ENCODE data around the gene FAM3D.
"Not testable (repeated sequence)": the region's sequence is repeated elsewhere in the genome, so short reads cannot be mapped to it uniquely, and the experiment has no call there.

Gene FAM3D

DNA sequence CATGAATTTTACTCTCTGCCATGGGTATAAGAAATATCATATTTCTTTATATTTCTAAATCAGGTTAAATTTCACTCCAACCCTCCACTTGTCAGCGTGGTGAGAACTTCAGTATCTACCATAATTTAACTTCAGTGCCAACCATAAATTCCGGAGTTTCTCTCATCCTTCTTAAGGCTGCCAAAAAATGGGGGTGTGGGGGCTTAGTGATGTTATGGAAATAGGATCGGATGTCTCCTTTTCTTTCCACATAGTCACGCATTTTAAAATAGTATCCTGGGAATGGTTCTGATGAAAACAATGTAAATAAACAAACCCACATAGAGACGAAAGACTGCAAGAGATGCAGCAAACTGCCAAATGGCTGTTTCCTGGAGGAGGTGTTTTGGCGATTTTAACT is 12.9 kb upstream of the FAM3D start:
- peaks cover 4% of the 10 kb centered on the region for H3K4me1 ChIP-seq (ENCODE audit: insufficient read depth, low read length)
- H3K4me3 ChIP-seq (ENCODE audit: low read length) = no peak overlapping the region
- no peaks in the 10 kb centered on the region for H3K9me3 ChIP-seq (ENCODE audit: low read length)
- no peak overlapping the region for H2AFZ ChIP-seq (ENCODE audit: low read depth, low read length)
- H3K36me3 ChIP-seq (ENCODE audit: insufficient read depth, low read length) = no peaks in the 10 kb centered on the region
- peaks cover 2% of the 10 kb centered on the region for H3K27me3 ChIP-seq (ENCODE audit: insufficient read depth, low read length)

DNA sequence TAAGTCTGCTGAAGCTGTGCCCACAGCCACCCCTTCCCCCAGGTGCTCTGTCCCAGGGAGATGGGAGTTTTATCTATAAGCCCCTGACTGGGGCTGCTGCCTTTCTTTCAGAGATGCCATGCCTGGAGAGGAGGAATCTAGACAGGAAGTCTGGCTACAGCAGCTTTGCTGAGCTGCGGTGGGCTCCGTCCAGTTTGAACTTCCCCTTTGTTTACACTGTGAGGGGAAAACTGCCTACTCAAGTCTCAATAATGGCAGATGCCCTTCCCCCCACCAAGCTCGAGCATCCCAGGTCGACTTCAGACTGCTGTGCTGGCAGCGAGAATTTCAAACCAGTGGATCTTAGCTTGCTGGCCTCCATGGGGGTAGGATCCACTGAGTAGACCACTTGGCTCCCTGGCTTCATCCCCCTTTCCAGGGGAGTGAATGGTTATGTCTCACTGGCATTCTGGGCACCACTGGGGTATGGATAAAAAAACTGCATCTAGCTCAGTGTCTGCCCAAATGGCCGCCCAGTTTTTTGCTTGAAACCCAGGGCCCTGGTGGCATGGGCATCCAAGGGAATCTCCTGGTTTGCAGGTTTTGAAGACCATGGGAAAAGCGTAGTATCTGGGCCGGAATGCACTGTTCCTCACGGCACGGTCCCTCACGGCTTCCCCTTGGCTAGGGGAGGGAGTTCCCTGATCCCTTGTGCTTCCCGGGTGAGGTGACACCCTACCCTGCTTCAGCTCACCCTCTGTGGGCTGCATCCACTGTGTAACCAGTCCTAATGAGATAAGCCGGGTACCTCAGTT is 11.8 kb upstream of the FAM3D start:
- not testable (repeated sequence) for H3K4me3 ChIP-seq (ENCODE audit: low read length); H3K27me3 ChIP-seq (ENCODE audit: insufficient read depth, low read length); H2AFZ ChIP-seq (ENCODE audit: low read depth, low read length); H3K9me3 ChIP-seq (ENCODE audit: low read length); H3K4me1 ChIP-seq (ENCODE audit: insufficient read depth, low read length); H3K36me3 ChIP-seq (ENCODE audit: insufficient read depth, low read length)

DNA sequence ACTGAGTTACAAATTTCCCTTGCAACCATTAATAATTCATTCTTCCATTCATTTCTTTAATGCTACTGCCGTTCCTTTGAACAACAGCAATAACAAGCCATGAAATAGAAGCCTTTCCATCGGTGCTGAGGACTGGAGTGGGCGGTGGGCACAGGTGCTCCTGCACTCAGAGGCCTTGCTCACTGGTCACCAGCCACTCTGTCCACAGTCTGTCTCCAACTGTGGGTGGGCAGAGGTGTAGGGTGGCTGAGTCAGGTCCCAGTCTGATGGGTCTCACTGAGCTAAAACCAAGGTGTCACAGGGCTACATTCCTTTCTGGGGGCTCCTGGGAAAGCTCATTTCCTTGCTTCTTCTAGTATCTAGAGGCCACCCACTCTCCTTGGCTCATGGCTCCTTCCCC is 6.3 kb upstream of the FAM3D start:
- Histone ChIP-seq H3K4me1 (ENCODE audit: insufficient read depth, low read length) (no peaks in the 10 kb centered on the region), H3K36me3 (ENCODE audit: insufficient read depth, low read length) (no peaks in the 10 kb centered on the region), H2AFZ (ENCODE audit: low read depth, low read length) (no peak overlapping the region), H3K4me3 (ENCODE audit: low read length) (no peak overlapping the region), H3K9me3 (ENCODE audit: low read length) (no peaks in the 10 kb centered on the region), H3K27me3 (ENCODE audit: insufficient read depth, low read length) (no peaks in the 10 kb centered on the region)

DNA sequence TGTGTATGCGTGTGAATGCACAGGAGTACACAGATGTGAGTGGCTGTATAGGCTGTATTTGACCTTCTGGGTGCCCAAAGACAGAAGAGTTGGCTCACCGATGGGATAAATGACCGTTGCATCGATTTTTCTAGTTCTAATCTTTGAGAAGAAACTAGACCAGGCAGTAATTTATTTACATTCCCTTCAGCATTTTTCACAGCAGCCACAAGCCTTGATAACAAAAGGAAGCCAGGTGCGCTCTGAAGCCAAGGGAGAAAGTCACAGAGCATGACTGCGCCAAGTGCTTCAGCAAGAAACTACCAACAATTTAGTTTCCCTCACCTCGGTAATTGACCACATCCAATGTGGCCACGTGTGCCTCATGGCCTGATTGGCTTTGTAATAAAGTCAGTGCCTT is 5.9 kb upstream of the FAM3D start:
- no peaks in the 10 kb centered on the region for H3K27me3 ChIP-seq (ENCODE audit: insufficient read depth, low read length)
- H3K9me3 ChIP-seq (ENCODE audit: low read length) = no peaks in the 10 kb centered on the region
- no peak overlapping the region for H3K4me3 ChIP-seq (ENCODE audit: low read length)
- no peaks in the 10 kb centered on the region for H3K36me3 ChIP-seq (ENCODE audit: insufficient read depth, low read length)
- H3K4me1 ChIP-seq (ENCODE audit: insufficient read depth, low read length) = no peaks in the 10 kb centered on the region
- no peak overlapping the region for H2AFZ ChIP-seq (ENCODE audit: low read depth, low read length)

DNA sequence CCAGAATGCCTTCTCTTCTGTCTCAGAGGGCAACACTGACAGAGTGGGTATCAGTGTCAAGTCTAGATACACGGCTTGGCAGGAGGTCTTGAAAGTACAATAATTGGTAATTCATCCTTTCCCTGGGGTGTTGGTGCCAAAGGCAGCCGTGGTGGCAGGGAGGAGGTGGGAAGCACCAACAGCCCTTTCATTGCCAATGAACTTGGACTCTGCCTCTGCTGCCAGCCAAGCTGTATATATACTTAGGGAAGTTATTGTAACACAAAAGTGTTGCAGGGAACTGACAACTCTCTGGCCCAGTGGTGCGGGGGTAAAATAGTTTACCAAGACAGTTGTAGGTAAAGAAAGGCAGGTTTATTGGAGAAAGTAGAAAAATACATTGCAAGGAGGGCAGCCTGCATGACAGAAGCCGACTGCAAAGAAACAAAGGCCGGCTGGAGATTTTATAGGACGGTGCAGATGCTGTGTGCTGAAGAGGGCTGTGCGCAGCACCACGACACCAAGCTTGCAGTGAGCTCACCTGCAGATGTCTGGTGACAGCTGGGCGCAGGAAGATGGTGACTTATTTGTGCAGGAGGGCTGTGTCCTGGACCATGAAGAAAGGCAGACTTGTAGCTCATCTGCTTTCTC is 4.0 kb upstream of the FAM3D start:
- Histone ChIP-seq H2AFZ (ENCODE audit: low read depth, low read length) (no peak overlapping the region), H3K4me3 (ENCODE audit: low read length) (no peak overlapping the region), H3K27me3 (ENCODE audit: insufficient read depth, low read length) (no peaks in the 10 kb centered on the region), H3K4me1 (ENCODE audit: insufficient read depth, low read length) (no peaks in the 10 kb centered on the region), H3K36me3 (ENCODE audit: insufficient read depth, low read length) (no peaks in the 10 kb centered on the region), H3K9me3 (ENCODE audit: low read length) (no peaks in the 10 kb centered on the region)

DNA sequence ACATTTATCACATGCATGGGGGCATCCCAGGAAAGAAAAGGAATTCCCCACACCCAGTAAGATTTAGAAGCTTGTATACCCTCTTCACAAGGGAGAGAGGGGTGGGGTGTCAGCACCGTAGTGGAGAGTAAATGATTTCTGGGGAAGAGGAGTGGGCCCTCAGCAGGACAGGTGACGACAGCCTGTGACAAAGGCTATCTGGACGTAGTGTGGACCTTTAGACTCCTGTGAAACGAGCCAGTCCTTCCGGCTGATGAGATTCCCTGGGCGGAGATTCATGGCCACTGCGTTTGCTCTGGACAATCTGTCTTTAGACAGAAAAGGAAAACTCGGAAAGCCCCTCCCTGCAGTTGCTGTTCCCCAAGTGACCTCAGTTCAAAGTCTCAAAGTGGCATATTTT is 1.7 kb upstream of the FAM3D start:
- H2AFZ ChIP-seq (ENCODE audit: low read depth, low read length) = no peak overlapping the region
- no peak overlapping the region for H3K4me3 ChIP-seq (ENCODE audit: low read length)
- no peaks in the 10 kb centered on the region for H3K36me3 ChIP-seq (ENCODE audit: insufficient read depth, low read length)
- H3K4me1 ChIP-seq (ENCODE audit: insufficient read depth, low read length) = no peaks in the 10 kb centered on the region
- H3K27me3 ChIP-seq (ENCODE audit: insufficient read depth, low read length) = no peaks in the 10 kb centered on the region
- H3K9me3 ChIP-seq (ENCODE audit: low read length) = no peaks in the 10 kb centered on the region

DNA sequence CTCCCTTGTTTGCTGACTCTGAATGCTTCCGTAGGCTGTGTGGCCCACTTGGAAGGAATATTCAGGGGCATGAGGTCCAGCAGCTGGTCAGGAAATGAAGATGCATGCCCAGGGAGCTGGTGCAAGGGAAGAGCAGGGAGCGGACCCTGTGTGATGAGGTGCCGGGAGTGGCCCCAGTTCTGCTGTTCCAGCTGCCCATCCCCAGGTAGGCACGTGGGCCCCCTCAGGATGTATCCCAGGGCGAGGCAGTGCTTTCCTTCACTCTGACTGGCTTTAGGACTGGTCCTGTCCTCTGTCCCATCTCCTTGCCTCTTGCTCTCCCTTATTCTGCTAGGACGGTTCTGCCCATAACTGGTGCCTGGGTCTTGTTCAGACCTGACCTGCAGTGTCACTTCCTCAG is 1.1 kb upstream of the FAM3D start:
- no peaks in the 10 kb centered on the region for H3K36me3 ChIP-seq (ENCODE audit: insufficient read depth, low read length)
- no peak overlapping the region for H2AFZ ChIP-seq (ENCODE audit: low read depth, low read length)
- H3K4me3 ChIP-seq (ENCODE audit: low read length) = no peak overlapping the region
- no peaks in the 10 kb centered on the region for H3K27me3 ChIP-seq (ENCODE audit: insufficient read depth, low read length)
- H3K4me1 ChIP-seq (ENCODE audit: insufficient read depth, low read length) = no peaks in the 10 kb centered on the region
- H3K9me3 ChIP-seq (ENCODE audit: low read length) = no peaks in the 10 kb centered on the region

DNA sequence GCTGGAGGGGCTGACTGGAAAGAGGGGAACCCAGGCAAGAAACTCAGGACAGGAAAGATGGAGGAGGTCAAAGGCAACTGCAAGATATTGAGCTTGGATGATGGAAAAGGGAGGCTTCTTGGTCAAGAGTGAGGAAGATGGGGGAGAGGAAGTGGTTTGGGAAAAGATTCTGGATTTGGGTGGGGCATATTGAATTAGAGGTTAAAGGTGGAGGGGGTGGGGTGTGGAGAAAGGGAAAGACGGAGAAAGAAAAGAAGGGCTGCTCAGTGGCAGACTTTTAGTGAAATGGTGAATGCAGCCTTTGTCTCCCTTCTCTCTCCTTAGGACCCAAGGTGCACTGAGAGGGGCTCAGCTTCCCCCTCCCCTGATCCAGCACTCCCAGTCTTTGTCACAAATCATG is 655 bp upstream of the FAM3D start:
- no peak overlapping the region for H3K4me3 ChIP-seq (ENCODE audit: low read length)
- no peak overlapping the region for H2AFZ ChIP-seq (ENCODE audit: low read depth, low read length)
- H3K36me3 ChIP-seq (ENCODE audit: insufficient read depth, low read length) = no peaks in the 10 kb centered on the region
- no peaks in the 10 kb centered on the region for H3K4me1 ChIP-seq (ENCODE audit: insufficient read depth, low read length)
- H3K9me3 ChIP-seq (ENCODE audit: low read length) = no peaks in the 10 kb centered on the region
- no peaks in the 10 kb centered on the region for H3K27me3 ChIP-seq (ENCODE audit: insufficient read depth, low read length)

DNA sequence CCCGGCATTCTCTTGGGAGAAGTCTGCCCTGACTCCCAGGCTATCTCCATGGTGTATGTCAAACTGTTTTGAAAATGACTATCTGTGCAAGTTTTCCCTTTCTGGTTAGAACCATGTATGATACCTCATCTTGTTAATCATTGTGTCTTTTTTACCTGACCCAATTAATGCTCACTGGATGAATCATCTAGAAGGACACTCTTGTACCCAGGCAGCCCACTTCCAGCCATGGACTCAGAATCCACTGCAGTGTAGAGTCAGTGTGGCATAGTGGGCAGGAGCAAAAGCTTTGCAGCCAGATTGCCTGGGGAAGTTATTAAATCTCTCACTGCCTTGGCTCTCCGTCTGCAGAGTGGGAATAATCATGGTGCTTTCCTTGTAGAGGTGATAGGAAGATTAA is 1.2 kb downstream of the FAM3D start:
- Histone ChIP-seq H3K9me3 (ENCODE audit: low read length) (no peaks in the 10 kb centered on the region), H3K4me3 (ENCODE audit: low read length) (no peak overlapping the region), H2AFZ (ENCODE audit: low read depth, low read length) (no peak overlapping the region), H3K36me3 (ENCODE audit: insufficient read depth, low read length) (no peaks in the 10 kb centered on the region), H3K27me3 (ENCODE audit: insufficient read depth, low read length) (peaks cover 4% of the 10 kb centered on the region), H3K4me1 (ENCODE audit: insufficient read depth, low read length) (no peaks in the 10 kb centered on the region)

DNA sequence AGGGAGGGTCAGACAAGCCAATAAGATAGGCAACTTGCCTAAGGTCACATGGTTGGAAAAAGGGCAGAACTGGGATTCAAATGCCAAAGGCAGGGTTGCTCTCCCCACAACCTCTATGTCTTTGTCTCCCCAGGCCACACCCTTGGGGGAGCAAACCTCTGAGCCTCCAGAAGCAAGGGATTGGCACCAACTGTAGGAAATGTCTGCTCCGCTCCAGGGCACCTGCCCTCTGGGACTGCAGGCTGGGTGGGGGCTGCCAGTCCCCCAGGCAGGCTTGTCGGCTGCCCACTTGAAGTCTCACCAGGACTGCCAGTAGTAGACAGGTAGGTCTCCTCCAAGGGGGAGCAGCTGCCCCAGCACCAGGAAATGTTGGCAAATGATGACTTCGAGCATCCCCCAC is 2.0 kb downstream of the FAM3D start:
- Histone ChIP-seq H3K4me1 (ENCODE audit: insufficient read depth, low read length) (no peaks in the 10 kb centered on the region), H3K4me3 (ENCODE audit: low read length) (no peak overlapping the region), H3K9me3 (ENCODE audit: low read length) (no peaks in the 10 kb centered on the region), H3K27me3 (ENCODE audit: insufficient read depth, low read length) (peaks cover 4% of the 10 kb centered on the region), H2AFZ (ENCODE audit: low read depth, low read length) (no peak overlapping the region), H3K36me3 (ENCODE audit: insufficient read depth, low read length) (no peaks in the 10 kb centered on the region)

DNA sequence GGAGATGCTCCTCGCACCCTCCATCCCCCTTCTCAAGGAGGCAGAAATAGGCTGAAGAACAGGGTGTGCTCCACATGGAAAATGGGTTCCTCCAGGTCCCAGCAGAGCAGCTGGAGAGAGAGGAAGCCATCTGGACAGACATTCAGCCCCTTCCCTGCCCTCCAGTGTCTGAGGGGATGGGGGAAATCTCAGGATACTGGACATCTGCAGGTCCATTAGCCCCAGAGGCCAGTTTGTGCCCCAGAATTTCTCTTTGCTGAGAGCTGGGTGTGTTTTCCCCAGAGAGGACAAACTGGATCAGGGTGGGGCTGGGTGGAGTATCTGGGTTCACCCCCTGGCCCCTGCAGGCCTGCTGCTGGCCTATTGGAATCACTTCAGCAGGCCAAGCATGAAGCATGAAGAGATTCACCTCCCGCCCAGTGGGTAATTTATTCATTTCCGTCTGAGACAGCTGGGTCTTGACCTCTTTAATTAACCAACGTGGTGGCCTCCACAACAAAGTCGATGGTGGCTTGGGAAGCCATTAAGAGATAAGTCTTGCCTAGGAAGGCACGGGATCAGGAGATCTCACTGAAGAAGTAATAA is 4.6 kb downstream of the FAM3D start:
- Histone ChIP-seq H3K9me3 (ENCODE audit: low read length) (no peaks in the 10 kb centered on the region), H3K27me3 (ENCODE audit: insufficient read depth, low read length) (peaks cover 4% of the 10 kb centered on the region), H3K4me3 (ENCODE audit: low read length) (no peak overlapping the region), H3K4me1 (ENCODE audit: insufficient read depth, low read length) (no peaks in the 10 kb centered on the region), H2AFZ (ENCODE audit: low read depth, low read length) (no peak overlapping the region), H3K36me3 (ENCODE audit: insufficient read depth, low read length) (no peaks in the 10 kb centered on the region)

DNA sequence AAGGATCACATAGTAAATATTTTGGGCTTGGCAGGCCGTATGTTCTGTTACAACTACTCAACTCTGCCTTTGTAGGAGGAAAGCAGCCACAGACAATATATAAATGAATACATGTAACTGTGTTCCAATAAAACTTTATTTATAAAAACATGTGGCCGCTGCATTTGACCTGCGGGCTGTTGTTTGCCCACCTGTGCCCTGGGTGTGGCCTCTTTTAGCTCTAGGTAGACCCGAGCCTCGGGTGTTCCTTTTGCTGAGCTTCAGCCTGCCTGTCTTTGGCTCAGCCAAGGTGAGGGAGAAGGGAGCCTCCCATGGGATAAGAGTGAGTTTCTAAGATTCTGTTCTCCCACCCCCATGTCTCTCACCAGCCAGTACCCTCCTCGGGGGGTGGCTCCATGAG is 5.6 kb downstream of the FAM3D start:
- H3K4me1 ChIP-seq (ENCODE audit: insufficient read depth, low read length) = no peaks in the 10 kb centered on the region
- H3K27me3 ChIP-seq (ENCODE audit: insufficient read depth, low read length) = peaks cover 4% of the 10 kb centered on the region
- no peaks in the 10 kb centered on the region for H3K36me3 ChIP-seq (ENCODE audit: insufficient read depth, low read length)
- no peak overlapping the region for H3K4me3 ChIP-seq (ENCODE audit: low read length)
- H3K9me3 ChIP-seq (ENCODE audit: low read length) = no peaks in the 10 kb centered on the region
- no peak overlapping the region for H2AFZ ChIP-seq (ENCODE audit: low read depth, low read length)

DNA sequence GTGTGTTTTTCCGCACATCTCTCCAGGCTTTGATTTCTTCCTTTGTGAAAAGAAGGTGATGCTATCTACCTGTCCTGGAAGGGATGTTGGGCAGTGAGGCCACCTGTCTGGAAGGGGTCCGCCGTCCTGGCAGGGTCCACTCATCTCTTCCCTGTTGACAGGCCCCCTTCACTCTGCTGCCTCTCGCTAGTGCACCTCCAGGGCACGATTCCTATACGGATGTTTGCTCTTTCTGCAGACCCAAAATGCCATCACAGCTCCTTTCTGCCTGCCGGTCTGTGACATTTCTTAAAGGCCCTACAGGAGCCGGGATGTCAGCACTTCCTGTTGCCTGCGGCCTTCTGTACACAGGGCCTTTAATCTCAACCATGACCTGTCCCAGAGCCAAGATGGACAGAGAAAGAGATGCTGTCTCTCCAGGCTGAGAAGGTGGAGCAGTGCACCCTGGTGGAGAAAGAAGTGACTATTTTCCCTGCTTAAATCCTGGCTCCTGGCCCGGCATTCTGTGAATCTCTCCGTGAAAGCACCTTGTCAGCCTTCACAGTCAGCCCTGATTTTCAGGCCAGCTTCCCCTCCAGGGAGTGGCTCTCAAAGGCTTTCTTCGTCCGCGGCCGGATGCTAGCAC is 7.4 kb downstream of the FAM3D start:
- peaks cover 4% of the 10 kb centered on the region for H3K27me3 ChIP-seq (ENCODE audit: insufficient read depth, low read length)
- H3K4me3 ChIP-seq (ENCODE audit: low read length) = no peak overlapping the region
- no peaks in the 10 kb centered on the region for H3K9me3 ChIP-seq (ENCODE audit: low read length)
- H3K4me1 ChIP-seq (ENCODE audit: insufficient read depth, low read length) = no peaks in the 10 kb centered on the region
- no peaks in the 10 kb centered on the region for H3K36me3 ChIP-seq (ENCODE audit: insufficient read depth, low read length)
- H2AFZ ChIP-seq (ENCODE audit: low read depth, low read length) = no peak overlapping the region
